AG04449 (cell line): ENCODE data around the gene DCX.

Experiments used
- CTCF ChIA-PET: fragments of 350-600 bp; formaldehyde crosslinking; extraction: SDS; loops from one replicate; lab custom pipeline; 2021; ENCODE audit warnings: antibody characterized with exemption; lab: Yijun Ruan, JAX
- POLR2A ChIA-PET: fragments of 400-600, 350-600 bp; formaldehyde crosslinking; extraction: SDS; loops from one replicate; lab custom pipeline; 2020; ENCODE audit warnings: antibody characterized with exemption, inconsistent platforms; lab: Yijun Ruan, JAX
- DNase-seq: peaks from one replicate; pipeline ENCODE4 v3.0.0-alpha.2; 2010; ENCODE audit warnings: low read depth, low spot score
- H3K4me3 ChIP-seq: 2 replicates; pipeline ENCODE4 v1.5.1; 2011; ENCODE audit warnings: low read depth, mild to moderate bottlenecking, control low read depth, low read length
- CTCF ChIP-seq: IDR thresholded peaks from one replicate; pipeline ENCODE4 v1.5.1; 2011; ENCODE audit warnings: mild to moderate bottlenecking, moderate library complexity, low read length, control low read depth, inconsistent platforms; ENCODE audit not compliant: insufficient read depth; ENCODE audit errors: missing control alignments

DCX gene

GRCh38 chrX:111257733-111258132 lies 154.3 kb downstream of the DCX start:
- ChIA-PET CTCF (no interaction called here), POLR2A (no interaction called here)
- no peak for DNase-seq
- no peak overlapping the region for H3K4me3 ChIP-seq
- no peak for TF ChIP-seq CTCF

DNA sequence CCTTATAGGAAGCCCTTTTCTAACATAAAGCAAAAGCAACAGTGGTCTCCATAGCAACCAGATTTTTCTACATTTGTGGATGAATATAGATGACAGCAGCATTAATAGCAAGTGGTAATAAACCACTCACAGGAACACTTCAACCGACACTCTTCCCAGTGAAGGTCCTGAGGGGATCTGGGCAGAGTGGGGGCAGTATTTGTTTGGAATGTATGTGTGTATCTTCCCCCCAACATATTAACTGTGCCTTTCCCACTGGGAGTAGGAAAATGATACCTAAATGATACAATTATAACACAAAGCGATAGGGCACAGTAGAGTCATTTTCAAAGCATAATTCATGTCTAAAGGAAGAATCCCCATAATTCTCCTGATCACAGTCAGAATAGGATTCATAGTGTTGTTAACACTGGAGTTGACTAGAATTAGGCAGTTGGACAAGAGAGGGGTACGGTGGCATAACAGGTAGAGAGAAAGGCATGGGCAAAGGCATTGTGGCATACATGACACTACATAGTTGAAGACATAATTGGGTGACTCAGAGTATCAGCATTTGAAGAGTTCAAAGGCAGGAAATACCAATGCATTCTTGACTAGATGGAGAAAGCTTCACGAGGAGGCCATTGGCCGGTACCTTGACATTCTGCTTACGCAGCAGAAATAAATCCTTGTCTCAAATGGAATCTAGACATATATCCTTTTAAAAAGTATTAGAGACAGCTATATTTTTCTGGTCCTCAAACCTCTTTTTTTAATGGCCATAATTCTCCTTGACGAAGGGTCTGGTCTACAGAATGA lies 156.9 kb downstream of the DCX start:
- H3K4me3 ChIP-seq: no peak overlapping the region
- POLR2A ChIA-PET: no interaction called here
- CTCF ChIA-PET: no interaction called here
- TF ChIP-seq CTCF: no peak
- no peak for DNase-seq

GRCh38 chrX:111244235-111244750 lies 167.7 kb downstream of the DCX start:
- no peak overlapping the region for H3K4me3 ChIP-seq
- ChIA-PET POLR2A (interaction anchor here (0.6 kb wide), 1 partner anchor 144 kb away, joined by 3 read pairs; no protein-coding TSS in a partner anchor), CTCF (interaction anchor here (0.8 to 3.2 kb wide), 8 partner anchors 16 to 826 kb away, joined by 3 to 17 read pairs (median 4); no protein-coding TSS in a partner anchor)
- TF ChIP-seq CTCF: no peak
- DNase-seq: no peak
